Amygdala (tissue), 56 donors: ENCODE results near the gene COL13A1.

Source experiments
- DNase-seq, 56 donors: peaks; one replicate each; lab custom pipeline; 2025; lab: John Stamatoyannopoulos, UW

COL13A1 gene

DNA sequence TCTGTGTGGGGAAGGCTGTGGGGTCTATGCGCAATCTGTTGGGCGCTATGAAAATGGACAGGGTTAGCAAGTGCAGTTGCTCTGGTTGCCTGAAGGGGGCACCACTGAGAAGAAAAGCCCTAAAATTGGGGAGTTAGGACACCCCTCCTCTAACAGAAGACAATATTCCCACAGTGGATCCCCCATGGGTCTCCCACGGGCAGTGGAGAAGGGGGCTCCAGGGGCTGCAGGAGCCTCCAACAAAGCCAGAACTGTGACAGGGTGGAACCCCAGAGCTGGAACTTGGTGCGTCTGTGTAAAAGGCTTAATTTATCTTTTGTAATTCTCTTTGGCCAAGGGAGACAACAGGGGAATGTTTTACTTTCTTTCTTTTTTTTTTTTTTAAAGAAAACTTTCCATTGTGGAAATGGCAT is 12.5 kb upstream of the COL13A1 start:
- DNase-seq, result no peak

DNA sequence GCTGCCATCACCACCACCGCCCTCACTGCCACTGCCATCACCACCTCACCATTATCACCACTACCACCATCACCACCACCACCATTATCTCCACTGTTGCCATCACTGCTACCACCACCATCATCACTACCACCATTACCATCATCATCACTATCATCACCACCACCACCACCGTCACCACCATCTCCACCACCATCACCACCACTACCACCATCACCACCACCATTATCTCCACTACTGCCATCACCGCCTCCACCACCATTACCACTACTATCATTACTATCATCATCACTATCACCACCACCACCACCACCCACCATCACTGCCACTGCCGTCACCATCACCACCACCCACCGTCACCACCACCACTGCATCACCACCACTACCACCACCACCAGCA is 9.9 kb upstream of the COL13A1 start:
- DNase-seq, result no peak

DNA sequence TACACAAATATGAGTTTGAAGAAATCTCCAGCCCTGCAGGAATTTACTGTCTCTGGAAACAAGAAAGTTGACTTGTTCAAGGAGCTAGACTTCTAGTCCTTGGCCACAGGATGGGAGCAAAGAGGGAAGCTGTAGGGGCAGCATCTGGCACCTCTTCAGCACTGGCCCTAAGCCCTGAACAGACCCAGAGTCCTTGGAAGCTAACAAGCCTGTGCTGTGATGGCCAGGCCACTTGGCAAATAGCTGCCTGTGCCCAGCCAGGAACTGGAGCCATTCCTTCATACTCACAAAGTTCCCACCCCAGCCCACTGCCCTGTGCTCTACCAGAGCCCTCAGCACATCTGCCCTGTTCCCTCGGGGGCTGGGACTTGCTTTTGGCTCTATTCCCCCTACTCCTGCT is 9.4 kb upstream of the COL13A1 start:
- DNase-seq, result peak in 23 of 56 donors; percentile 7 to 69 (median 33)

DNA sequence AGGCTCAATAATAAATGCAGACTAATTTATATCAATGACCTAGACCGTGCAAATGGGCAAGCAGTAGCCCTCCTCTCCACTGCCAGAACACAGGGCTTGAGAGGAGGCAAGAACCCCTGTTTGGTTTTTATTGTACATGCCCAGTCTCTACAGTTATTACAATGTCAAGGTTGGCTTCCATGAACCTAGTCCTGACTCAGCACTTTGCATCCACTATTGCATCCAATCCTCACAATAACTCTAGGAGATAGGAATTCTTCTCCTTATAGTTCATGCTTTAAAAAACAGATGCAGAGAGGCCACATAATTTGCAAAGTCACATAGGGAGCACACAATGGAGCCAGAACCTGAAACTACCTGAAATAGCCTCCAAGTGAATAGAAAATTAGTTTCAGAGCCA is 7.0 kb upstream of the COL13A1 start:
- DNase-seq, result no peak

DNA sequence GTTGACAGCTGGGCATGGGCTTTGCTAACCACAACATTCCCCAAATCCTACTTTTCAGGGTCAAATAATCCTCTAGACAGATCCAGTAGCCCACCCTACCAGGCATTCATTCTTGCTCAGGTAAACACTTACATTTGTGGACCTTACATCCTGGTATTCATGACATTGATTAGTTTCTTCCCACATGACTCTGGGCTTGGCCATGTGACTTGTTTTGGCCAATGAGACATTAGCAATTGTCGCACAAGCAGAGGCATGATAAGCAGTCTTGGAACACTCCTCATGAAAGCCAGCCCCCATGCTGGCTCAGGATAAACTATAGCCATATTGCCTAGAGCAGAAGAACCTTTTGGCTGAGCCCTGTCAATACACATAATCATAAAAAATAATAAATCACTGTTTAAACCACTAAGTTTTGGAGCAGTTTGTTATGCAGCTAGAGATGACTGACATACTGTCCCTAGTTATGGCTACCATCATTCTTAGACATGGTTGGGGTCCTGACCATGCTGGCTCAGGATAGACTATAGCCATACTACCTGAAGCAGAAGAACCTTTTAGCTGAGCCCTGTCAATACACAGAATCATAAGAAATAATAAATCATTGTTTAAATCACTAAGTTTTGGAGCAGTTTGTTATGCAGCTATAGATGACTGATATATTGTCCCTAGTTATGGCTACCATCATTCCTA is 6.3 kb upstream of the COL13A1 start:
- DNase-seq, result no peak

DNA sequence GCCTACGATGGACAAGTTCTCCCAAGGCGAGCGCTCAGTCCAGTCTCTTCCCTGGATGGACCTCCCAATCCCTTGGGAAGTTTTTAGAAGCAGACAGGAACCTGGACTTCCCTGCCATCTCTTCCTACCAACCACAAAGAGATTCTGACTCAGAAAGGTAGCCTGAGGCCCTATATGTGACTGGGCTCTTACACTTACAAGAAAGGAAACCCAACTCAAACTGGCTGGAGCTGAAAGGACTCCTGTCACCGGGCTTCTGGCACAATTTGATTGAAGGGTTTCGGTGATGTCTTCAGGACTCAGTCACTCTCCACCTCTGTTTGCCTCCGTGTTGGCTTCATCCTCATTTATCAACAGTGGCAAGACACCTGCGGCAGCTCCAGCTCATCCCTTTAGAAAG is 3.7 kb upstream of the COL13A1 start:
- no peak for DNase-seq

DNA sequence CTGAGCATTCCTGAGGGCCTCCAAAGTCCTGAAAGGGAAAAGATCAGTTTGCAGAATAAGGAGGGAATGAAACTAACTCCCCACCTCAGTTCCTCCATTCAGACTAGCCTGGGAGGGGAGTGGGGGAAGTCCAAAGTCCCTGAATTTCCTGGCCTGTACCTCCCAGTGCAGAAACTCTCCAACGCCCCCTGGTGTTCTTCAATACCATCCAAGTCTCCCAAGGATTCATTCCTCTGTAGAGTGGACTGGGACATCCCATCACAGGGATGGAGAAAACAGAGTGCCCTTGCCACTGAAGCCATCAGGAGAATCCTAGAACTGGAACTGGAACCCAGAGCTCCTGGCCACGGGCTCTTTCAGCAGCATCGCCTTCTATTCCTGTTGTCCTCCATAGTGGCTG is 1.6 kb upstream of the COL13A1 start:
- peak in 7 of 56 donors; percentile 3 to 28 (median 9) for DNase-seq

DNA sequence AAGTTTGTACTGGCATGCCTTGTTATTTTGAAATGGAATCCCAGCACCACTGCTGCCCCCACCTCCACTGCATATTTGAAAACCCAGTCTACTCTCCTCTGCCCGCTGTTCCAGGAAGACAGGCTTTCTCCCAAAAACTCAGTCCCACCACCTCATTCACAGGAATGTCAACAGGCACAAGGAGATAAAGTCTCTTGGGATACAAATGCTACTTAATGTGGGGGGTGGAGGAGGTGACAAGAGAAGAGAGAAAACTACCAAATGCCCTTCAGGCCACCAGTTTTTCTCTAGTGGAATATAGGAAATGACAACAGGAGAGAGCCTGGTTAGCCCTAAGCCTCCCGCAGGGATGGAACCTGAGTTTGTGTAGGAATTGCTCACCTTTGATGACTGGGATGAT is 1.0 kb upstream of the COL13A1 start:
- DNase-seq, result no peak

DNA sequence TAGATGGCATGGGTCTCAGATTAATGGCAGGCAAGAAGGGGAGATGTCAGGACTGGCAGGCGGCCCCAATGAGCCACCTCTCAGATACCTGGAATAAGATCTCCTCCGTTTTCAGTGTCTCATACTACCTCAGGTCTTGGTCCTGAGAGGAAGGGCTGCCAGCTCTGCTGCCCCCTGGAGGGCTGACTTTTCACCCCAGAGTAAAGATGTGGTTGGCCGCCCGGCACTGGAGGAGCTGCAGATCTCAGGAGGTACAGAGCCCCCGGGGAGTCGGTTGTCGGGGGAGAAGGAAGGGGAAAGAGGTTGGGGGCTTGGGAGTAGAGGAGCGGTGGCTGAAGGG is 642 bp upstream of the COL13A1 start:
- peak in 2 of 56 donors; percentile 13 to 14 for DNase-seq

DNA sequence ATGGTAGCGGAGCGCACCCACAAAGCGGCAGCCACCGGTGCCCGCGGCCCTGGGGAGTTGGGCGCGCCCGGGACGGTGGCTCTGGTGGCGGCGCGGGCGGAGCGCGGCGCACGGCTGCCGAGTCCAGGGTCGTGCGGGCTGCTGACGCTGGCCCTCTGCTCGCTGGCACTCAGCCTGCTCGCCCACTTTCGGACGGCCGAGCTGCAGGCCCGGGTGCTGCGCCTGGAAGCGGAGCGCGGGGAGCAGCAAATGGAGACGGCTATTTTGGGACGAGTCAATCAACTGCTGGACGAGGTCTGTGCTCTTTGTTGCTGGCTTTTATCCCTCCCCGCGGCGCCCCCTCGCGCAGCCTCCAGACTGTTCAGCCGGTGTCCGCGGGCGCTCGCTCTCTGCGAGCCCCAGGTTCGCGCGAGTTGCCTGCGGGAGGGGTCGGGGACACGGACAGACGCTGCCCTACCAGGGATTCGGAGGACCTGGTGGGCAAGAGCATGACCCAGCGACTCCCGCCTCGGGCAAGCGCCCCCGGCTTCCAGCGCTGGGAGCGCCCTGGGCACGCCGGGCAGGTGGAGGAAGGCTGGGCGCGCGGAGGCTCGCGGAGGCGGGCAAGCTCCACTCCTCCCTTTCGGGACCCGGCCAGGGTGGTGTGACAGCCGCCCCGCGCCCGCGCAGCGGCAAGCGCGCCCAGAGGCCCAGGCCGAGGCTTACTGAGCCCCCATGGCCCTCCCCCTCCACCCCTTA is 887 bp downstream of the COL13A1 start:
- DNase-seq, result peak in 4 of 56 donors; percentile 3 to 19 (median 8)

DNA sequence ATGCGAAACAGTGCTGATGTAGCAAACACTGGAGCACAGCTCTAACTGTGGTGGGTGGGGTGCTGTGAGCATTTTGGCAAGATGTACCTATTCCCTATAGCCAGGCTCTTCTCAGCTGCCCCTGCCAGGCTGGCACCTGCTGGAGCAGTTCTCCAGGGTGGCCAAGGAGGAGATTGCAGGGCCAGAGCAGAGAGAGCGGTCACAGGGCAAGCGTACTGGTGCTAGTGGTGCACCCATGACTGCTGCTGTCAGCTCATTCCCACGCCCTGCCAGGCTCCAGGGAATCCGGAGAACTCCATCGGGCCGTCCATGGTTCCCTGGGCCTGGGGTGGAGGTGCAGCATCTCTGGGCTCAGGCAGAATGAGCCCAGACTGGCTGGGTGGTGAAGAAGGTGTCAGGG is 2.1 kb downstream of the COL13A1 start:
- no peak for DNase-seq

DNA sequence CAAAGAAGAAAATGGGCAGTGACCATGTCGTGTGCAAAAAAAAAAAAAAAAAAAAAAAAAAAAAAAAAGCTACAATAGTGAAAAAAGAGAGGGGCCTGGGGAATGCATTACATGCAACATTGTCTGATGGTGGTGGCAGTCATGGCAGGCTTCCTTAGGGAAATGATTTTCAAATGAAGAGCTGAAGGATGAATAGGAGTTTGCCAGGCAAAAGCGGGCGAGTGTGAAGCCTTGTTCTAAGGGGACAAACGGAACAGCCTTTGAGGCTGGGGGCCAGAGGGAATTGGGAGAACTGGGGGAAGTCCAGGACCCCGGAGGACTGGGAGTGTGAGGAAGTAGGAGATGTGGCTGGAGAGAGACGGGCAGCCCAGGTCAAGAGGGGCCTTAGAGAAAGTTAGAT is 3.1 kb downstream of the COL13A1 start:
- no peak for DNase-seq

DNA sequence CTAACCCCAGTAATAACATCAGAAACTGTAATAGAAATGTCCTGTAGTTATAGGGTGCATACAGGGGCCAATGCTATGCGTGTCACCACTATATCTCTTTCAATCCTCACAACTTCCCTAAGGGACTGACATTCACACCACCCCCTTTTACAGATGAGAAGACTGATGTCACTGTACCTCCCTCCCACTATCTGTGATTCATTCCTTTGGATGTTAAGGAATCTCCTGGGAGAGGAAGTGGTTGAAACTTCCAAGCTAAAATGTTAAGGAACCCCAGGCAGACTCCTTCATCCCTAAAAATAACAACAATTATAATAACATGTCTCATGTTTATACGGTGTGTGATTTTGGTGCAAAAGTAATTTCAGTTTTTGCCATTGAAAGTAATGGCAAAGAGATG is 5.4 kb downstream of the COL13A1 start:
- no peak for DNase-seq

DNA sequence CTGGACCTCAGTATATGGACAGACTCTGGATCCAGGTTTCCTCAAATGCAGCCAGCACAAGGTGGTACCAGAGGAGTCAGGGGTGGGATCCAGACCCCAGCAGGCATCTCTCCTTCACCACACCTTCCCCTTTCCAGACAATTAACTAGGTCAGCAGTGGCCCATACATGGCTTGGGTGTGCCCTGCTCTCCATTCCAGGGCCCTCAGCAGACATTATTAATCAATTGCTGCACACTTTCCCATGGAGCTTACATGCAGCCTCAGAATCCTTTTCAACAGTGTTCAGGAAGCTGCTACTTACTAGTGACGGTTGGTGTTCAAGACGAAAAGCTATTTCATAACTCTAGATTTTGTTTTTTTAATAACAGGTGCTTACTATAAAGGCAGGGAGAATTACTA is 6.0 kb downstream of the COL13A1 start:
- DNase-seq, result no peak

DNA sequence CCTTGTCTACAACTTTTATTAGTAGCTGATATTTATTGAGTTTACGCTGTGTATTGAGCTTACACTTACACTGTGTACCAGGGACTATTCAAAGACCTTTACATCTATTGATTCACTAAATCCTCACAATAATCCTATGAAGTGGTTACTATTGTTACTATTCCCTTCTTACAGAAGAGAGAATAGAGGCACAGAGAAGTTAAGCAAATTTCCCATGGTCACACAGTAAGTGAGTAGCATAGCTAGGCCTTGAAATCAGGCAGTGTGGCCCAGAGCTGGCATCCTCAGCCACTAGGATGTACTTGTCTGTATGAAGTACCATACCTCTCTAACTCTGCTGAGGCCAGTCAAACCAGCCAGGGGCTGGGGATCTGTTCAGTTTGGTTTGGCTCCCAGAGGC is 7.6 kb downstream of the COL13A1 start:
- no peak for DNase-seq

DNA sequence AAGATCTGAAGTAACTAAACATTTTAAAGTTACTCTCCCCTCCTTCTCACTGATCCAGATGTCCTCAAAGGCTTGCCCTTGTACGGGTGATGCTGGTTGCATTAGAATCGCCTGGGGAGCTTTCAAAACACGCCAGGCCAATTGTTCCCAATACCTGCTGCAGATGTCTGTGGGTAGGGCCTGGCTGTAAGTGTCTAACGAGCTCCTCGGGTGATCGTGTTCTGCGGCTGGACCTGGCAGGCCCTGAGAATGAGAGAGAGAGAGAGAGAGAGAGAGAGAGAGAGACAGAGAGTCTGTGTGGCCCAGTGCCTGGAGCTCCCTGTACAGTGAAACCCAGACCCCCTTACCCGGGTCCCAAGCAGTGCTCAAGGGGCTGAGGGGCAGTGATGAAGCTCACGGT is 8.4 kb downstream of the COL13A1 start:
- DNase-seq, result no peak

DNA sequence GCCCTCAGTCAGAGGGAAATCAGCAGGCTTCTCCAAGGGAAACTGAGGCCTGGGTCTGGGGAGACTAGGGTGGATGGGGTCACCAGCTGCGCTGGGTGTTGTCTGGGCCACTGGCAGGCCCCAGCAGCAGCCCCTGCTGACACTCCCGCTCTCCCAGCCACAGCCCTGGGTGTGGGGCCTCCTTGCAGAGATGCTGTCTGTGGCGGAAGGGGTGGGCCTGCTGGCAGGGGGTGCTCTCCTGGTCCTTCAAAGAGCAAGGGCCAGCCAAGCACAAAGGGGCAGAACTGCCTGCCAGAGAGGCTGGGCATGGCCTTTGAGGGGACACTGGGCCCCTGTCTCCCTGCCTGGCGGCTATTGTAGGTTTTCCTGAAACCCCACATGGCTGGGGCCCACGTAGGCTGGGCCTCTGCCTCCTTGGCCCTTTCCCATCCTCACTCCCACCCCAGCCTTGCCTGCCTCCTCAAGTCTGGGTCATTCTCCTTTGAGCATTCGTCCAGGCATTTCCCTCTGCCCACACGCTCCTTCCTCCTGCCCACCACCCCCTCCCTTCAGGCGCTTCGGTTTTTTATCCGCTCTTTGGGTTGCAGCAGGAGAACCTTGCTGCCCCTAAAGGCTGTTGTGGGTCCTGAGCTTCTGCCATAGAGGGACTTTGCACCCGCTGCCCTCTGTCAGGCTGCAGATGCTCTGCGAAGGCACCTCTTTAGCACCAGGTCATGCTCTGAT is 9.1 kb downstream of the COL13A1 start:
- no peak for DNase-seq

DNA sequence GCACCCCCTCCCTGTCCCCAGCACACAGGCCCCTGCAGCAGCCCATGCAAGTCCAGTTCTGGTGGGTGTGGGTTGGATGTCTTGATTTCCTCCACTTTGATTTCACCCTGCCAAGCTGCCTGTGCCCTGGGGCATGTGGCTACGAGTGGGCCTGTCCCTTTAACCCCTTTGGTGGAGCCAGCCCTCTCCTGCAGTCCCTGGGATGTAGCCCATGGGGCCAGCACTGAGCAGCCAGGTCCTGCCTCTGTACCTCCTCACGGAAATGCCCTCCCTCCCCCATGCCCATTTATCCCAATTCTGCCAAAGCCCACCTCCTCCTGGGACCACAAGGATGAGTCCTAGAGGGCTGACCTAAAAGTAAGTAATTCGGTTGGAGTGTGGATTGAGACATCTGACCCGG is 11.9 kb downstream of the COL13A1 start:
- DNase-seq, result no peak

DNA sequence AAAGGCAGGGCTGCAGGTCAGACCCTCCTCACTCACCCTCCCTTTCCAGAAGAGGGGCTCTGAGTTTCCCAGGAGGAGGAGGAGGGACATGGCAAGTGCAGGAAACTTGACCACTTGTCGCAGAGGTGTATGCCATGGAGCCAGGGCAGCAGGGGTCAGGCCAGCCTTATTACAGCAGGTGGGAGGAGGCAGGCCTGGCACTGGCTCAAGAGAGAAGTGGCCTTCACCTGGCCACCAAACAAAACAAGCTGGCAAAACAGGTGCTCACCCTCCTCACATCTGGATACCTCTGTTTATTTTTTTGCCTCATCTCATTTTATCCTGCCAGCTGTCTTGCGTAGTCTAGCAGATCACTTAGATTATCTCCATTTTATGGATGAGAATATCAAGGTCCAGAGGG is 12.5 kb downstream of the COL13A1 start:
- DNase-seq, result no peak

DNA sequence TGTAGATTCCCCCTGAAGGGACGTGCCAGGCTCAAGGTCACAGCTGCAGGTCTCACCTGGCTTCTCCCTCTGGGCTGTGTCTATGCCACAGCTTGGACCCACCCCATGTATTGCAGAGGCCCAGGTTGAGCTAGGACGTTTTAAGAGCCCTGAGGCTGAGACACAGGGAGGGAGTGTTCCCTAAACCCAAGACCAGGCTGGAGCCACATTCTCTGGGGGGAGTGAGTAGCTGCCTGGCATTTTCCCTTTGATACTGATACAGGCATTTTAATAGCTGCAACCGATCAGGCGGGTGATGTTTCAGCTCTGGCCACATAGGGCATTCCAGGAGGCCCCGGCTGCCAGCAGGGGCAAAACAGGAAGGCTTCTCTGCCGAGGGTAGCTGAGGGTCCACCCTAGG is 13.4 kb downstream of the COL13A1 start:
- no peak for DNase-seq

DNA sequence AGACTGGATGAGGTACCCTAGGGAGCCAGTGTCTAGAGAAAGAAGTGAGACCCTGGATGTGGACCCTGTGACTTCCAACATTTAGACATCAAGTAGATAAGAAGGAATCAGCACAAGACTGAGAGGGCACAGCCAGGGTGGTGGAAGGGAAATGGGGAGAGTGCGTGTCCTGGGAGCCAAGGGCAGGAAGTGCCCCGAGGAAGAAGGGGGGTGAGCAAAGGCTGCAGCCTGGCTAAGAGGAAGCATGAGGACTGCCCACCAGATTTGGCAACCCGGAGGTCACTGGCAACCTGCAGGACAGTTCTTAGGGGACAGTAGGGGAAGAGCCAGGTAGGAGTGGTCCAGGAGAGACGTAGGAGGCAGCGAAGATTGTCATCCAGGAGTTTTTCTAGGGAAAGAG is 14.8 kb downstream of the COL13A1 start:
- no peak for DNase-seq

DNA sequence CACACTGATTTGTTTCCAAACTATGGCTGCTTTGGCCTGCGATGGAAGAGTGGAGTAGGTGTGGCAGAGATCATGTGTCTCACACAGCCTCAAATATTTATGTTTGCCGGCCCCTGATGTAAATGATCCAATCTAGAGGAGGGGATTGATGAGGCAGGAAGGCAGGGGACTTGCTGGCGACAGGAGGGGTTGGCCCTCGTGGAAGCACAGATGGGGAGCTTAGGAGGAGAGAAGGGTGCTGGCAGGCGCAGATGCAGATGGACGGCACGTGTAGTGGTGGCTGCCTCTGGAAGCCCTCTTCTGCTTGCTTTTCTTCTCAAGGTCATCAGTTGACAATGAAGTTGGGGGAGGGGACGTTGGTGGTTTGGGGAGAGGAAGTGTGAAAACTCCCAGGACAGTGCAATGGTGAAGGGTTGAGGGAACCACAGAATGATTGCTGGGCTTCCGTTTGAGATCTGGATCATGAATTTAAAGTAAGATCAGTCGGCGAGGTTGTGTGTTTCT is 15.4 kb downstream of the COL13A1 start:
- DNase-seq, result no peak
